Stimulated activated CD8-positive, alpha-beta memory T cell treated with anti-CD3 and anti-CD28 coated beads, Interleukin-4, amount 100 ng/mL, for 48 hours (primary cell): Measurements from ENCODE around the gene TRIP13.
"Not testable (repeated sequence)": the region's sequence is repeated elsewhere in the genome, so short reads cannot be mapped to it uniquely, and the experiment has no call there.

Experiments used
- DNase-seq: peaks from one replicate; pipeline ENCODE4 v3.0.0-alpha.2; 2020

The TRIP13 gene

DNA sequence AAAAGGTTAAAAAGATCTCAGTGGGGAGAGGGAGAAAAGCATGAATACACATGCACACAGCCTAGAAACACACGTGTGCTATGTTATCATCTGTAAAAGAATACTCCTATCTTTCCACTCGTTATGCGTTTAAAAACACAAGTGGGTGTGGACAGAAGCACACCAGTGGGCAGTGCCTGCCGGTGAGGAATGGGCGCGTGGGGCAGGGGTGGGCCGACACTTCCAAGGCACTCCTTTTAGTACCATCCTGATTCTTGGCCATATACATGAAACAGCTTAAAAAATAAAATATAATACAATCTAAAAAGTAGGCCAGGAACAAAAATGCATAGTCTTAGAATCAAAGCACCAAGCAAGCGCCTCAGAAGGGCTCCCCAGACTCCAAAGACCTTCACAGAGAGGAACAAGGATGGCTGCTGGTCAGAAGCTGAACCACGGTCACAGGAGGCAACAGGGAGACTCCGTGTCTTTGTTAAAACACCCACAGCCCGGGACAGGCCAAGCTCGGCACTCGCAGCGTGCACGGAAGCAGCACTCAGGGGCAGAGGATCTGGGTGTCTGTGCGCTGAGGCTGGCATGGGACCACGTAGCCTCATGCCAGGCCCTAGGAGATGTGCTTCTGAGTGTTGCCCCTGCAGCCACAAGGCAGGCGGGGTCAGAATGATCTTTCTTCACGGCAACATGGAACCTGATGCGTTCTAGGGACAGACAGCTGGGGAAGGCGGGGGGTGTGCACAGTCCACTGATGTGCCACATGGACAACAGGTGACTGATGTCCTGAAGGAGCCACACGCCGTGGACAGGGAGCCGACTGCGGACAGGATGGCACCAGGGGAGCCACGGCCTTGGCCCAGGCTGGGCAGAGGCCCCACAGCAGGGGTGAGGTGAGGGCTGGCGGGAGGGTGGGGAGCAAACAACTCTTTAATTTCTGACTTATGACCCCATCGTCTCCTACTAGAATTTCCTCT lies 16.0 kb upstream of the TRIP13 start:
- DNase-seq: no peak

DNA sequence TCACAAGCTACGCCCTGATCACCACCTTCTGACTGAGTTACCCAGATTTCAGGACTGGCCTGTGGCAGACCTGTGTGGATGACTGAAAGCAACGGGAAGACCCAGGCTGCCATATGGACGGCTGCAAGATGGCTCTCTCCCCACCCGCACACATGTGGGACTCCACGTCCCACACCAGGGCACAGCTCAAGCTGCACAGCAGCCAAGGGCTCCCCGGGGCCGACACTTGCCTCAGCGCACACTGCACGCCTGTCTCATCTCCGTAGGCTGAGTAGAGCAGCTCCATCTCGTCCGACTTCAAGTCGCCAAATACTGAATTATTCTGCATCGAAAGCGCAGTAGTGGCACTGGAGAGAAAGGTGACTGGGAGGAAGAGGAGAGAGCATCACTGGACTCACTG lies 14.6 kb upstream of the TRIP13 start:
- DNase-seq: no peak

DNA sequence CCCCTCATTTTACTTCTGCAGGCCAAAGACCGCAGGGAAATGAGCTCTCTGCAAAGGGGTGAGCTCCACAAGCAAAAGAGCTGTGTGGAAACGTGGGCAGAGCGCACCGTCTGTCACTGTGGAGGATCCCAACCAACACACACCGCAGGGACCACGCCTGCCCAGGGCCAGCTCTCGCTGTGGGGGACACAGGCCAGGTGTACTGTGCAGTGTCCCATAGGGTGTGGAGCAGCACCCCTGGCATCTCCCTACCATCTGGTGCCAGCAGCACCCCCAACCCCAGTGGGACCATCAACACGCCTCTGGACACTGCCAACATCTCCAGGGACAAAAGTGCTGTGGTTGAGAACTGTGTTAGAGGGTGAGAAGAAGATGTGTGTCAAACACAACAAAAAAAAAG lies 14.0 kb upstream of the TRIP13 start:
- not testable (repeated sequence) for DNase-seq

DNA sequence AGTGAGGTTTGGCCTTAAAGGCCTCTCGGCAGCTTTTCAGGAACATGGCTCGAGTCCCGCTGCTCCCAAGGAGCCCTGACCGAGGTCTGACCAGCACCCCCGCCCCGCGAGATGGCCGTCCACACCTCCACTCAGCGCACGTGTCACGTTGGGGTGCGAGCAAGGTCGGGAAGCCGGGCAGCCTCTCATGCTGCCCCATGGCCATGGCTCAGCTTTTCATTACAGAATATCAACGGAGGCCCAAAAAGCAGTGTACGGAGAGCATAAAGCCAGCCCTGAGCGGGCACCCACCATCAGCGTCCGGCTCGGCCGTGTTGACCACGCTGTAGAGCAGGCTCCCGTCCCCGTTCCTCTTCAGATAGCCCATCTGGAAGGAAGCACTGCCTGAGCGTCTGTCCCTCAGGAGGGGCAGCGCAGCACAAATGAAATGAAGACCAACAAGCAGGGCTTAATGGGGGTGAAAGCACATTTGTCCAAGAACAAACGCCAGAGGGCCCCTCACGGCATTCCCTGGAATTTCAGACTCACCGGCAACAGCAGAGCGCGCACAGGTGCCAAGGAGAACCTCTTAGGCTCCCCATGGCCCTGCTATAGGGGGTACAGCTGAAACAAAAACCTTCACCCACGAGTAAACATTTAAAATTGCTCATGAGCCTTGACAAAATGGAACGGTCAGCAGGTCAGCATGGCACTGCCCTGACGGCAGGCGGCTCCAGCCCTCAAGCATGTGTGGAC lies 11.7 kb upstream of the TRIP13 start:
- no peak for DNase-seq

DNA sequence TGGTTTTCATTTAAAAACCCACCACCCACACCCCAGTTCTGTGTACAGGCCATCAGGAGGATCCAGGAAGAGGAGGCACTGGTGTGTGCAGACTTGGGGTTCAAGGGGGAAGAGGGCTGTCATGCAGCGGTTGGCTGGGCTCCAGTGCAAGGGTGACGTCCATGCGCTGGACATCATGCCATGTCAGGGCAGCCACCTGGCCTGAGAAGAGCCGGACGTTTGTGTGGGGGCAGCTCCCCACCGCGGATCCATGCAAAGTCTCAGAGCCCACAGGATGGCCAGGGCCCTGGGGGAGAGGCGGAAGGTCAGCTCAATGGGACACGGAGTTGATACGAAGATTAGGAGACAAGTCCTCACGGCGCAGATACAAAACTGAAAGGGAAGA lies 11.1 kb upstream of the TRIP13 start:
- DNase-seq: no peak

DNA sequence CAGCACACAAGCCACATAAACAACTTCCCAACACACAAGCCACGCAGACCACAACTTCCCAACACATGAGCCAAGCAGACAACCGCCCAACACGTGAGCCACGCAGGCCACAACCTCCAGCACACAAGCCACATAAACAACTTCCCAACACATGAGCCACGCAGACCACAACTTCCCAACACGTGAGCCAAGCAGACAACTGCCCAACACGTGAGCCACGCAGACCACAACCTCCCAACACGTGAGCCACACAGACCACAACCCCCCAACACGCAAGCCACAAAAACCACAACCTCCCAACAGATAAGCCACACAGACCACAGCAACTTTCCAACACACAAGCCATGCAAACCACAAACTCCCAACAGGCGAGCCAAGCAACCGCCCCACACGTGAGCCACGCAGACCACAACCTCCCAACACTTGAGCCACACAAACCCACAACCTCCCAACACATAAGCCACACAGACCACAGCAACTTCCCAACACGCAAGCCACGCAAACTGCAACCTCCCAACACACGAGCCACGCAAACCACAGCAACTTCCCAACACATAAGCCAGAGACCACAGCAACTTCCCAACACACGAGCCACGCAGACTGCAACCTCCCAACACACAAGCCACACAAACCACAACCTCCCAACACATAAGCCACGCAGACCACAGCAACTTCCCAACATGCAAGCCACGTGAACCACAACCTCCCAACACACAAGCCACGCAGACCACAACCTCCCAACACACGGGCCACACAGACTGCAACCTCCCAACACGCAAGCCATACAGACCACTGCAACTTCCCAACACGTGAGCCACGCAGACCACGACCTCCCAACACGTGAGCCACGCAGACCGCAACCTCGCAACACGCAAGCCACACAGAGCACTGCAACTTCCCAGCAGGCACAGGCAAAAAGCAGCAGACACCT lies 10.2 kb upstream of the TRIP13 start:
- no peak for DNase-seq

DNA sequence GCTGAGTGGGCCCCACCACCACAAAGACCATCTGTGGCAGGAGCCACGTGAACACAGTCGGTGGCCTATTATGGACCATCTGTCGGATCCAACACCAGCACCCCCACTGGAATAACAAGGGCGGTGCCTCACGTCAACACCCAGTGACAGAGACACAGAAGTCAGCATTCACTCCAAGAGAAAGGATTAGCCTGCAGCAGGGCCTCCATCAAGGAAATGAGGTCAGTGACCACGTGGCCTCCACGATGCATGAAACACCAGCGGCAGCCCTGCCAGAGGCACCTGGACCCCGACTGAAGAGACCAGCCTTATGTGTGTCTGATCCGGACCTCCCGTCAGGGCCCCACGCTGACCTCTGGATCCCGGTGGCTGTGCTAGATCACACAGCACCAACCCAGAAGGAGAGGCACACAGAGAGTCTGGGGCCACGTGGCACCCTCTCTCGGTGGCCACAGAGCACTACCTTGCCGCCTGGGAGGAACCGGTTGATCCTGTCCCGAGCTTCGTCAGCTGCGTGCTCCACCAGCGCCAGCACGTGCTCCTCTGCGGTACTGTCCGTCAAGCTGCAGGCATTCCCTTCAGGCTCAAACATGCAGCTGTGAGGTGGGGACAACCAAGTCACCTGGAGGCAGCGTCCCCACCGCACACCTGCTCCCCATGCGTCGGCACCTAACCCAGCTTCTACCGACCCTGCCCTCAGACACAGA lies 9.1 kb upstream of the TRIP13 start:
- no peak for DNase-seq

DNA sequence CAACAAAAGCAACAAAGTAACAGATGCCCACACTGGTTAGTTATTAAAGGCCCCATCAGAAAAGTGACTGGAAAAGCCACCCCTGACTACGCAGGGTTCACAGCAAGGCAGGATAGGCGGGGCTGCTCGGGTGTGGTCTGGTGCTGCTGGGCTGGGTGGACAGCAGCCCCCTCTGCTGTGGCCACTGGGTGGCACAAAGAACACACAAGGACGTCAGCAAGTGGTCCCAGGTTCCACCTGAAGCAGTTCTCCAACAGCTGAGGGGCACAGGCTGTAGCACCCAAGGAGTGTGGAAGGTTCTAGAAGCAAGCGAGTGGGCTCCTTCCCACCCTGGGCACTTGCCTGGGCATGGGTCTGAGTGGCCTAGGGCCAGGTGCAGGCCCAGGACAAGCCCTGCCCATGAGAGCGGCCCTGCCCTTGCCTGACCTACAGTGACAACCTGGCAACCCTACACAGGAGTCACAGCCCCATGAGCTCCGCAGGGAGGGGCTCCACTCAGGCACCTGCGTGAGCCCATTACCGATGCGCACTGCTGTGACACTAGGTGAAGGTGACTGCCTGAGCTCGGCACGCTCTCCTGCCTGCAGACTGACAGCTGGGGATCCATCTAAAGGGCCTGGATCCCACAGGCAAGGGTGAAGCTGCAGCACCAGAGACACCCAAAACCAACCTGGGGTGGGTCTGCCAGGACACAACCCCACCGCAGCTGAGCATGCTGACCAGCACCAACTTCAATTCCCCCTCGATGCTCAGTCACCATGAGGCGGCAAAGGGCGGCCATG lies 8.1 kb upstream of the TRIP13 start:
- DNase-seq: no peak

DNA sequence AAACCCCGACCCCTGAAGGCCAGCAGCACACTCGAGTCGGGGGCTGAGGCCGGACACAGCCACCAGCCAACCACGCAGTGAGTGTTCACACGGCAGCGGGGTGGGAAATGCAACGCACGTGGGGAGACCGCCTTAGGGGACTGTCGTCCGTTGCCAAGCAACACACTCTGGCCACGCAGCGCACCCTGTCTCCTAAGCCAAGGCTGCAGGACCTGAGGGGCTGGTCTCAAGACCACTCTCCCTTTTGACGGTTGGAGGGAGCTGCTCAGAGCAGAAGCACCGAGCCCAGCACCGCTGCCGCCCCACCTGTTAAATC lies 7.6 kb upstream of the TRIP13 start:
- no peak for DNase-seq

DNA sequence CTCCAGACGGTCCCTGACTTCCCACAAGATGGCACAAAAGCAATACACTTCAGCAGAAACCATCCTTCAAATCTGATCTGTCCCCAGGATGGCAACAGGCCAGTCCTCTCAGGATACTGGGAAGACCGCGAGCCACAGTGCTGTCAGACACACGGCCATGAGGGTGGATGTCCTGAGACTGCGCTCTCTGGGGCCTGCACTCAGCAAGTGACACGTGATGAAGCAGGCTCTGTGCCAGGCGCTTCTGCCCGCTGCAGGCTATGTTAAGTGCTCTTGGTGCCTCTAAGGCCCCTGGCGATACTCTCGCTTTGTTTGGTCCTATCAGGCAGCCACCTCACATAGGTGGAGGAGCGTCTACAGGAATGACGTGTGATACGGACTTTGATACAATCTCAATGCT lies 7.2 kb upstream of the TRIP13 start:
- DNase-seq: no peak

DNA sequence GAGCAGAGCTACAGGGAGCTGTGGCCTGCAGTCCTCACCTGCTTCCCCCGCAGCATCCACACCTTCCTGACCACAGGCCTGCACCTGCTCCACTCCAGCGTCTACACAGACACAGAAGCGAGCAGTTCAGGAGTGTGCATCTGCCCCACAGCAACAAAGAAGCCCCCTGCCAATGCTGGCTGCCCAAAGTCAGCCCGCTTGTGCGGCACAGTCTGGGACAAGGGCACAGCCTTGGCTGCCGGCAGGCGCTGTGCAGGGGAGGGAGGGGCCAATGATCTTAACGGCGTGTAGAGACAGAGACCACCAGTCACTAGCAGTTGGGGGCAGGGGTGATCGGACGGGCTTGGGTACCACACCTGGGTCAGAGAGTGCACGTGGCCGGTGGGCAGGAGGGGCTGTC lies 6.6 kb upstream of the TRIP13 start:
- DNase-seq: no peak

DNA sequence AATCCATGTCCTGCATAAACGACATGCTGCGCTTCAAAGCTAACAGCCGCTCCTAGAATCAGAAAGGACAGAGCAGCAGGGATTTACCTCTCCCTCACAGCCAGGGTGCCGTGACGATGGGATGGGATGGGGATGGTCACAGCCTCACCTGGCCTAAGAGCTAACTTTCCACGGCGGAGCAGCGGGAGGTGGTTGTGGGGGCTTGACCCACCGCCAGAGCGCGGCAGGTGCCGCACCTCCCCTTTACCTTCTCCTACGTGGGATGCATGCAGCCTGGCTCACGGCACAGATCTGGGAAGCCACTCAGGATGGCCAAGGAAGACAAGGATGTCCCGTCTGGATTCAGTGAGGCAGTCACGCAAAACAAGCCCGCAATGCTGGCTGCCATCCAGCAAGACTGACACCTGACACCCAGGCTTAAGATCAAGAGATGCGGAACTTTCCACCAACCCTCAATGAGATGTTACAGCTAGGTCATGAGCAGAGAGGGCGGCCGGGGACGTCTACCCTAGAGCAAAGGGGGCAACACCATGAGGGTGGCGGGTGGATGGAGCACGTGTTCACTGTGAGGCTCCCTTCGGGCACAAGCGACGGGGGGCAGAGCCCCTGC lies 5.9 kb upstream of the TRIP13 start:
- no peak for DNase-seq

DNA sequence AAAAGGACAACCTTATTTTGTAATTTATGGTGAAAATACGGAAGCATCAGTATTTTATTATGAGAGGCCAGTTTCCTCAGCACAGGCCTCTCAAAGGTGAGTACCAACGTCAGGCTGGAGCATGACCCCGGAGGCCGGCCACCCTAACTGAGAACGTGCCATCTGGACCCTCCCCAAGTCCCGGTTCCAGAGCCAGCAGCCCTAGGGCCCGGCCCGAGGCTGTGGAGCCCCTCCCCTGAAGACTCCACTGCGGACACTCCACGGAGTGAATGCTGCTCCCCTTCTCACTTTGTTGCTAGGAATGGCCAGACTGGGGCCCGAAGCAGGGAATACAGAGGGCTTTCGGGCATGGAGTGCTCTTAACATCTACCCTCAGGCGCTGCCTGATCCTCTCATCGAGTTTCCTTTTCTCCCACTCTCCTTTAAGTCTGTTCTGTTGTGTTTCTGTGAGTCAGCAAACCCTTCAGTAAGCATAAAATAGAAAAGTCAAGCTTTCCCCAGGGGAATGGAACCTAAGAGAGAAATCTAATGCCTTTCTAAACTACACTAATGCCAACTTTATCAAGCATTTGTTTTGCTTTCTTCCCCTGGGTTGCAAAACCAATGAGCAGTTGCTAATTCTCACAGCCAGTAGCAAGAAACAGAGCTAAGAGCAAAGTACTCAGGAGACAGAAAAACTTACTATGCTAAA lies 4.6 kb upstream of the TRIP13 start:
- DNase-seq: no peak

DNA sequence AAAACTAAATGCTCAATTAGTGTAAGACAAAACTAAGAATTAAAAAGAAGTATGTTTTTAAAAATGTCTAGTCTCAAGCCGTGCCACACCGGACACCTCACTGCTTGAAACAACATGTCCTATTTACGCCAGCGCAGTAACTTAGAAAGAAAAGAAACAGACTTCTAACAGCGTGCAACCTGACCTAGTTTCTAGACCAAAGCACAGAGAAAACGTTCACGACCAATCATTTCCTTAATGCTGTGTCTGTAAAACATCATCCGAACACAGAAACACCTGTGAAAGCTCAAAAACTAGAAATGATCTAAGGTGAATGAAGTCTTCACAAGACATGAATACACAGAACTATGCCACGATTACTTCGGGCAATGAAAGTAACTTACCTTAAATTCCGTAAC lies 4.0 kb upstream of the TRIP13 start:
- no peak for DNase-seq

DNA sequence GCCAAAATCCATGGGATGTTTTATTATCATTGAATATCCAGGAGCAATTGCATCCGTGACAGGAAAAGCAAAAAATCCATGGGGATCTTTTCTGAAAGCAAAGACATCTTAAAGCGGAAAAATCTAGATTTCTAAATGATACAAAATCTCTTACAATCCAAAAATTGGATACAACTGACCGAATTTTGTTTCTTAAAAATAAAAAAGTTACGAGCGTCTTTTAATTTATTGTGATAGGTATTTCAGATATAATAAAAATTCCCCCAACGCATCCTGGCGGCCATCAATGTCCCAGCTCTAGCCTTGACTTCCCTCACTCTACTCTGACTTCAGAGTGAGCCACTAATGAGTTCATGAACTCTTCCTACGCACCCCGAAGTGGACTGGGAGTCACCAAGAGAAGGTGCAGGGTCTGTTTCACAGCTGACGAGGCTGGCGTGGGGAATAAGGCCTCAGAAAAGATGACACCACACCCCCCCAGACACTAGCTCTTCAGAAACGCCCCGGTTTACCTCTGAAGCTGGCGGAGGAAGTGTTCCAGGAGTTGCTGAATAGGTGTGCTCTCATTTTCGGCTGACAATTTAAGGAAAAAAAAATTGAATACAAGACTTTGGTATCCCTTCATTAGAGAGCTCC lies 3.5 kb upstream of the TRIP13 start:
- no peak for DNase-seq

DNA sequence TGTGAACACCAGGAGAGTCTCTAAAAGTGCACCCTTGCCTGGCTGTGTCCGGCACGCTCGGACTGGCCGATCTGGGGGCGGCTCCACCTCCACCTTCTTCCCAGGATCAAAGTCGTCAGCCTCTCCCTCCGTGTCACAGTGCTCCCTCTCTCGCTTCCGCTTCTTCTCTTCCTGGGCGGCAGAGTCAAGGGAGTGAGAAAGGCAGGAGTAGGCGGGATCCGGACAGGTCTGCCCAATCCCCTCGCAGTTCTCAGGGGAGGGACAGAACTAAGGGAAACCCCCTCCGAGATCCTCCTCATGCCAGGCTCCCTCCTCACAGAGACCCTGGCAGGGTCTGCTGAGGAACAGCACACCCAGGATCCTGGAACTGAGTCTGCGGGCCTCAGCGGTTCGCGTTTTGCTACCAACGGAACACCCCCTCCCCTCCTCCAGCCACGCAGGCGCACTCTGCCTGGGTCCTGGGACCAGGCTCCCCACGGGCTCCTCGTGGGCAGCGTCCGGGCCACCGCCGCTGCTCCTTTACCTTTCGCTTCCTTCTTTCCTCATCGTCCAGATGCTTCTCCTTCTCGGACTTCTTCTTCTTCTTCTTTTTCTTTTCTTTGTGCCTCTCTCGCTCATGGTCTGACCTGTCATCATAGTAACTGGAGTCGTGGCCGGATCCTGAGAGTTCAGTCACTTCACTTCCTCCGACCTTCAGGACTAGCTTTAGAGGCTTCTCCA lies 1.4 kb upstream of the TRIP13 start:
- DNase-seq: no peak

DNA sequence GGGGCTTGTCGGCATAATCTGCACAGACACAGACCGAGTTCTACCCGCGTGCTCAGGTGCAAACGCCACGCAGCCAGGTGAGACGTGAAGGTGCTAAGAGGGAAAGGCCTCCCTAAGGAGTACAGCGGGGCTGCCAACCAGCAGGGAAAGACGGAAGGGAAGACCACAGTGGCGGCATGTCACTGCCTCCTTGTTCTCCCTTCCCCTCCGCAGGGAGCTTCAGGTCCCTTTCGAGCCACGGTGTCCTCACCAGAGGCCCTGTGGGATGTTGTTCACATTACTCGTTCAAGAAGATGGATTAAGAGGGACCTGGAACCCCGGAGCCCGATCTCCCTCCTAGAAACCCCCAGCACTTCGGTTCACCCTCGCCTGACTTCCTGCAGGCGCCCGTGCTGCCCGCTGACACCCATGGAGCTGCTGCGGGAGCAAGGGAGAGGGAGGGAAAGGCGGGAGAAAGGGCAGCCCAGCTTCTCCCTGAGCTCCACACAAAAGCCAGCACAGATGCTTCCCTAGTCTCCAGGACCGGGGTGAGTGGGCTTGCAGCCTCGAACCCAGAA lies 769 bp upstream of the TRIP13 start:
- DNase-seq: peak; percentile 42

DNA sequence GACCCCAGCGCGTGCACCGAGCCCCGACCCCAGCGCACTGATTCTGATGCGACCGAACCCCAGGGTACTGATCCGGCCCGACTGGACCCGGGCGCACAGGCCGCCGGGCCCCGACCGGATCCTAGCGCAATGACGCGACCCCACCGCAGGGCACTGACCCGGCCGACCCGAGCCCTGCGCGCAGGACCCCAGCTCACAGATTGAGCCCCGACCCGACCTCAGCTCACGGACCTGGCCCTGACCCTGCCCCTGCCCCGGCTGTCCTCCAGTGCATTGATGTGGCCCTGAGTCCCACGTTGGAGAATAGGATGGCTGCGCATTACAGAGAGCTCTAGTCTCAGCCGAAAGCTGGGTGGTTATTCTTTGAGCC lies 438 bp downstream of the TRIP13 start:
- no peak for DNase-seq

DNA sequence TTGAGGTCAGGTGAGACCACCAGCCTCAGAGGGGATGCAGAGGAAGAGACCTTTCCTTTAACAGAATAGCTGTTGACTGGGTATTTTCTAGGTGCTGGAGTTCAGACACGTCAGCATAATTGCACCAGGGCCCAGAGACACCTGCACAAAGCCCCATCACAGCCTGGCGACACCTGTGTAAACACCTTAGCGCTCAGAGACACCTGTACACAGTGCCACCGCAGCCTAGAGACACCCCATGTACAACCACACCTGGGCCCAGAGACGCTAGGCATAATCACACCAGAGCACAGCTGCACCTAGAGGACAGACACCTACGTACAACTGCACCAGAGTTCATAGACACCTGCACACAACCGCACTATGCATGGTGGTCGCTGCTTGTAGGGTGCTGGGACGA lies 1.0 kb downstream of the TRIP13 start:
- no peak for DNase-seq
